ENCODE data around the gene SH2D3A. TPM values are rescaled to one million over a fixed set of nuclear protein-coding genes. Genes with fewer than 3 reads are reported as not detected.
"Not testable (repeated sequence)": the region's sequence is repeated elsewhere in the genome, so short reads cannot be mapped to it uniquely, and the experiment has no call there.

The SH2D3A gene
- total RNA-seq, 1 donor from 2014 or later = not detected

- no peak for DNase-seq (ENCODE audit: low read depth)
These were observed 57.7 kb downstream of the SH2D3A start for GRCh38 chr19:6709549-6709948.

GRCh38 chr19:6708913-6709312 lies 58.3 kb downstream of the SH2D3A start:
- DNase-seq (ENCODE audit: low read depth) = not testable (repeated sequence)

- no peak for DNase-seq (ENCODE audit: low read depth)
These were observed 58.9 kb downstream of the SH2D3A start for GRCh38 chr19:6708346-6708745.

GRCh38 chr19:6707658-6708018 lies 59.6 kb downstream of the SH2D3A start:
- DNase-seq (ENCODE audit: low read depth) = no peak

GRCh38 chr19:6707011-6707657 lies 60.1 kb downstream of the SH2D3A start:
- DNase-seq (ENCODE audit: low read depth) = no peak

- no peak for DNase-seq (ENCODE audit: low read depth)
These were observed 60.6 kb downstream of the SH2D3A start for GRCh38 chr19:6706633-6706958.

GRCh38 chr19:6705931-6706632 lies 61.2 kb downstream of the SH2D3A start:
- DNase-seq (ENCODE audit: low read depth) = no peak

Small RNAs within 50 kb of the gene (microRNA-seq; reads per million reads assigned to microRNA genes)
- gene MIR6791 = not detected

Other genes with a start within 250 kb of the SH2D3A start
- gene TNFSF9, start 236.4 kb downstream of the SH2D3A start, total RNA-seq = 1.7 and 7.2 TPM in 2 replicates
- 0.64 and 0.78 TPM in 2 replicates for gene CD70, start 176.3 kb downstream of the SH2D3A start, total RNA-seq
- gene TNFSF14, start 97.3 kb downstream of the SH2D3A start, total RNA-seq = not detected in 2 replicates
- 2.1 and 7.2 TPM in 2 replicates for gene C3, start 46.8 kb downstream of the SH2D3A start, total RNA-seq
- gene GPR108, start 29.9 kb downstream of the SH2D3A start, total RNA-seq = 32.0 and 36.8 TPM in 2 replicates
- 29.1 and 43.1 TPM in 2 replicates for gene TRIP10, start 27.8 kb downstream of the SH2D3A start, total RNA-seq
- not detected in 2 replicates for gene VAV1, start 5.3 kb upstream of the SH2D3A start, total RNA-seq
- gene ADGRE1, start 120.1 kb upstream of the SH2D3A start, total RNA-seq = not detected in 2 replicates

Data from myocyte (in vitro differentiated cells).